Left lung (tissue), 10 donors: ENCODE measurements around the gene EDEM1. TPM values are rescaled to one million over a fixed set of nuclear protein-coding genes. Genes with fewer than 3 reads are reported as not detected.

Experiments used
- ATAC-seq: fragments of 200-7000 bp; cut with Tn5 transposase; one replicate; pipeline ENCODE4 v1.9.1; 2020; ENCODE audit warnings: moderate library complexity
- DNase-seq, 4 donors: peaks; one replicate each; pipeline ENCODE4 v3.0.0-alpha.2; 2013 to 2020
- H3K27ac ChIP-seq, 2 donors: fragments of 200-600 bp; sonication (generic) in 1 of 2; one replicate each; pipeline versions ENCODE4 v1.5.0 to v1.8.0; 2020 to 2021
- H3K27me3 ChIP-seq, 2 donors: fragments of 200-600 bp; sonication (generic) in 1 of 2; one replicate each; pipeline versions ENCODE4 v1.5.0 to v1.8.0; 2020 to 2021
- H3K36me3 ChIP-seq, 2 donors: fragments of 200-600 bp; sonication (generic) in 1 of 2; one replicate each; pipeline versions ENCODE4 v1.5.0 to v1.8.0; 2020 to 2021
- H3K4me1 ChIP-seq, 2 donors: fragments of 200-600 bp; one replicate each; pipeline ENCODE4 v1.8.0; 2021
- H3K4me3 ChIP-seq, 2 donors: fragments of 200-600 bp; sonication (generic) in 1 of 2; one replicate each; pipeline versions ENCODE4 v1.5.0 to v1.8.0; 2020 to 2021; ENCODE audit warnings: mild to moderate bottlenecking in 1 of 2
- H3K9me3 ChIP-seq, 2 donors: fragments of 200-600 bp; sonication (generic) in 1 of 2; one replicate each; pipeline versions ENCODE4 v1.5.0 to v1.8.0; 2020 to 2021
- intact Hi-C, 2 donors: fragments of 100-400 bp; cut with DNase I; formaldehyde crosslinking; loops; one replicate each; pipeline versions ENCODE4 v1.11.2 to v1.14.2; 2022
- polyA plus RNA-seq, 6 donors: library from polyadenylated mRNA; unstranded; fragments of 120-200 nt; gene quantifications; one replicate each; pipeline ENCODE4 v1.2.1, GENCODE V29; 2013; ENCODE audit not compliant: insufficient read length in 6 of 6
- total RNA-seq, 2 donors: library from RNA; stranded (reverse); fragmentation: NEBNext Ultra II Directional; extraction: Animal tissue kit (Norgen Biotek cat#: 25700); gene quantifications; one replicate each; pipeline ENCODE4 v1.2.1, GENCODE V29; 2021
- TF ChIP-seq, protein P1 (sequence below), 2 donors: fragments of 200-600 bp; sonication (generic) in 1 of 2; IDR thresholded peaks; one replicate each; pipeline versions ENCODE4 v1.5.0 to v1.8.0; 2021; ENCODE audit warnings: antibody characterized with exemption in 2 of 2
- donor health status: DM: no; HTN: yes; CAD: no.
- donor health status: DM: no; HTN: no; CAD: no.

Gene EDEM1
- total and polyA plus RNA-seq, 8 donors: 24.1 to 104 (median 28.3) TPM

DNA sequence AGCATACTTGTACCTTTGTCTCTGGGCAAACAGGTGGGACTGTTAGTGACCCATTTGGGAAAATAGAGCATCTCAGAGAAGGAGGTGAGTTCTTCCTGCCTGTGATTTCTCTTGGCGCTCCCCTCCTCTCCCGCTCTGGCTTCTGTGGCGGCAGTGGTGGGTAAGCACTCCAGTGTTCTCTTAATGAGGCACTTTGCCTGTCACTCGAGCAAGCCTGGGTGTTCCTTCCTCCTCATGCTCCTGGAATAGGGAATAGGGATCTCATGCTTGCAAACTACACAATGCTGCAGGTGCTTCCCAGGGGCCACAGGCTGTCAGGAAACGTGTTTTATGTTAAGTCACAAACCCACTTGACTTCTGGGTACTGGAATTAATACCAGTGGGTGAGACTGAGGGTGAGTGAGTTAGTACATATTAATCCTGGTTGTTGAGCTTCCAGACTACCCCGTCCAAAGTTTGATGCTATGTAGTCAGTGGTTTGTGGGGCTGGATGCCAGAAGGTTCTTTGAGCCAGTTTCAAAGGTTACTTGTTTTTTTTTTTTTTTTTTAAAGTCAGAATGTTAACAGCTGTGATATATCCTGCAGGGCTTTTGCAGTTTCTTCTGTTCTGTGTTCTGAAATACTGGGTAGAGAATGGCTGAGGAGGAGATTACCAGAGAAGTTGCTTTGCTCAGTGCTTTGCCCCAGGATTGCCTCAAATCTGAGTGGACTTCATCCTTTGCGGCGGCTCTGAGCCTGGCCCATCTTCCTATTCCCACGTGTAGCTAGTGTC lies 30.5 kb downstream of the EDEM1 start:
- Histone ChIP-seq H3K27me3 (no peaks in the 10 kb centered on the region), H3K4me1 (peaks cover 14 to 19% of the 10 kb centered on the region in 2 donors), H3K4me3 (no peak overlapping the region), H3K36me3 (peaks cover 0 to 91% of the 10 kb centered on the region in 2 donors), H3K27ac (peak overlapping the region; percentile 31 to 54), H3K9me3 (no peaks in the 10 kb centered on the region)
- intact Hi-C loops: no loop called here
- peak in 3 of 4 donors; percentile 4 to 63 (median 16) for DNase-seq
- ATAC-seq: peak; percentile 81
- TF ChIP-seq, protein P1, sequence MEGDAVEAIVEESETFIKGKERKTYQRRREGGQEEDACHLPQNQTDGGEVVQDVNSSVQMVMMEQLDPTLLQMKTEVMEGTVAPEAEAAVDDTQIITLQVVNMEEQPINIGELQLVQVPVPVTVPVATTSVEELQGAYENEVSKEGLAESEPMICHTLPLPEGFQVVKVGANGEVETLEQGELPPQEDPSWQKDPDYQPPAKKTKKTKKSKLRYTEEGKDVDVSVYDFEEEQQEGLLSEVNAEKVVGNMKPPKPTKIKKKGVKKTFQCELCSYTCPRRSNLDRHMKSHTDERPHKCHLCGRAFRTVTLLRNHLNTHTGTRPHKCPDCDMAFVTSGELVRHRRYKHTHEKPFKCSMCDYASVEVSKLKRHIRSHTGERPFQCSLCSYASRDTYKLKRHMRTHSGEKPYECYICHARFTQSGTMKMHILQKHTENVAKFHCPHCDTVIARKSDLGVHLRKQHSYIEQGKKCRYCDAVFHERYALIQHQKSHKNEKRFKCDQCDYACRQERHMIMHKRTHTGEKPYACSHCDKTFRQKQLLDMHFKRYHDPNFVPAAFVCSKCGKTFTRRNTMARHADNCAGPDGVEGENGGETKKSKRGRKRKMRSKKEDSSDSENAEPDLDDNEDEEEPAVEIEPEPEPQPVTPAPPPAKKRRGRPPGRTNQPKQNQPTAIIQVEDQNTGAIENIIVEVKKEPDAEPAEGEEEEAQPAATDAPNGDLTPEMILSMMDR (IDR thresholded peaks at IDR 0.05): no peak

GRCh38 chr3:5218815-5219214 lies 31.3 kb downstream of the EDEM1 start:
- Histone ChIP-seq H3K27me3 (no peaks in the 10 kb centered on the region), H3K27ac (peak overlapping the region; percentile 31 to 54), H3K4me1 (peaks cover 14 to 19% of the 10 kb centered on the region in 2 donors), H3K4me3 (no peak overlapping the region), H3K36me3 (peaks cover 0 to 83% of the 10 kb centered on the region in 2 donors), H3K9me3 (no peaks in the 10 kb centered on the region)
- intact Hi-C loops: no loop called here
- TF ChIP-seq, protein P1 (IDR thresholded peaks at IDR 0.05): no peak
- peak in 1 of 4 donors; percentile 28 for DNase-seq
- peak; percentile 81 for ATAC-seq

DNA sequence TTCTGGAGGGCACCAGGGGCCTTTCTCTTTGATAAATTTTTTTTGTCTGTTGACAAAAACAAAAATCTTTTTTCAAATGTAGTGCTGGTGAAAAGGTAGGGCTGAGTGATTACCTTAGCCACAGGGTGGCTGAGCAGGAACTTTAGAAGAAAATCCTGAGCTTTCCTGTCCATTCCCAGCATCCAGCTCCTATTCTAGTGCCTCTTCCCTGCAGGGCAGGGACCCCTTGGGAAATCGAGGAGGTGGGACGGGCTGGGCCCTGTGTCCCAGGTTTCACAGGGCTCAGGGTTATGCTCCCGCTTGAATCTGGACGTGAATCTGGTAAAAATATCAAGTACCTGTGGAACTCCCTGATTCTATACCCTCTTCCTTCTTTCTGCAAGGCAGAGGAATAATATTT lies 31.7 kb downstream of the EDEM1 start:
- Histone ChIP-seq H3K36me3 (peaks cover 0 to 79% of the 10 kb centered on the region in 2 donors), H3K27ac (peak overlapping the region; percentile 30 to 50), H3K9me3 (no peaks in the 10 kb centered on the region), H3K27me3 (no peaks in the 10 kb centered on the region), H3K4me3 (no peak overlapping the region), H3K4me1 (peaks cover 14 to 19% of the 10 kb centered on the region in 2 donors)
- intact Hi-C loops: no loop called here
- TF ChIP-seq, protein P1 (IDR thresholded peaks at IDR 0.05): no peak
- DNase-seq (no peak), ATAC-seq (no peak)

GRCh38 chr3:5220193-5220592 lies 32.7 kb downstream of the EDEM1 start:
- Histone ChIP-seq H3K27me3 (no peaks in the 10 kb centered on the region), H3K36me3 (peaks cover 0 to 69% of the 10 kb centered on the region in 2 donors), H3K4me1 (peaks cover 14 to 19% of the 10 kb centered on the region in 2 donors), H3K27ac (no peak overlapping the region), H3K4me3 (no peak overlapping the region), H3K9me3 (no peaks in the 10 kb centered on the region)
- TF ChIP-seq, protein P1 (IDR thresholded peaks at IDR 0.05): no peak
- intact Hi-C loops: no loop called here
- ATAC-seq (no peak), DNase-seq (no peak)

DNA sequence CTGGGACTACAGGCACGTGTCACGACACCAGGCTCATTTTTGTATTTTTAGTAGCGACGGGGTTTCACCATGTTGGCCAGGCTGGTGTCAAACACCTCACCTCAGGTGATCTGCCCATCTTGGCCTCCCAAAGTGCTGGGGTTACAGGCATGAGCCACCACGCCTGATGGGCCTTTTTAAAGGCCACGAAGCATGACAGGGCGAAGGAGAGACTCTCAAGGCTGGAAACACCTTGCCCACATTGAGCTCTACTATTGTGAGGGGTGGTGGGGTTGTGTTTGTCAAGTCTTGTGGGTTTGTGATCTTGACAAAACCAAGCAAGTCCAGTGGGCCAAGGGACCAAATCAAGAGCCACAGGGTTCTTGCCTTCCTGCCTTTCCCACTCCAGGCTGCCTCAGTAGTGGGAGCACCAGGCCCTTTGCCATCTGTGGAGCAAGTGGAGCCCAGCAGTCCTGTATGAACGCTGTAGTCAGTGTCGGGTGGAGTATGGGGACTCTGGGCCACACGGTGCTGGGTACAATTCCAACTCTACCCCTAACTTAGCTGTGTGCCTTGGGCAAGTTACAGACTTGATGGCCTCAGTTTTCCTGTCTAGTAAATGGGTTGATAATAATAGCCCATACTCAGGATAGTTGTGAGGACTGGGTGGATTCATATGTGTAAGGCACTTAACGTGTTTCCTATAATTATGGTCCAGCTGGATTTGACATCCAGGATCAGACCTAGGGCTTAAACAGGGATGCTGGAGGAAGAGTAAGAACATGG lies 33.3 kb downstream of the EDEM1 start:
- no peak overlapping the region for H3K4me3 ChIP-seq
- intact Hi-C loops: no loop called here
- no peak for DNase-seq
- H3K27me3 ChIP-seq: no peaks in the 10 kb centered on the region
- no peaks in the 10 kb centered on the region for H3K9me3 ChIP-seq
- no peak overlapping the region for H3K27ac ChIP-seq
- TF ChIP-seq, protein P1 (IDR thresholded peaks at IDR 0.05): no peak
- no peak for ATAC-seq
- H3K36me3 ChIP-seq: peaks cover 0 to 63% of the 10 kb centered on the region in 2 donors
- peaks cover 14 to 19% of the 10 kb centered on the region in 2 donors for H3K4me1 ChIP-seq
